OCI-M1 (cell line): ENCODE data around the gene MOB2.
A peak's percentile ranks its signal among the peaks of the same experiment; 100 is the strongest.
"Not testable (repeated sequence)": the region's sequence is repeated elsewhere in the genome, so short reads cannot be mapped to it uniquely, and the experiment has no call there.

ENCODE experiments used
- DNase-seq: peaks from one replicate; lab custom pipeline; 2025; lab: John Stamatoyannopoulos, UW

The MOB2 gene

GRCh38 chr11:1440496-1440895, 46.1 kb downstream of the MOB2 start:
- no peak for DNase-seq

- no peak for DNase-seq
These were observed 46.5 kb downstream of the MOB2 start for GRCh38 chr11:1440066-1440465.

- no peak for DNase-seq
These were observed 47.2 kb downstream of the MOB2 start for GRCh38 chr11:1439341-1439740.

- no peak for DNase-seq
These were observed 47.6 kb downstream of the MOB2 start for GRCh38 chr11:1438967-1439330.

- DNase-seq: no peak
These were observed 48.2 kb downstream of the MOB2 start for GRCh38 chr11:1438261-1438966.

- peak; percentile 6 for DNase-seq
These were observed 49.1 kb downstream of the MOB2 start for GRCh38 chr11:1437500-1437899.

- no peak for DNase-seq
These were observed 50.0 kb downstream of the MOB2 start for GRCh38 chr11:1436468-1437039.

GRCh38 chr11:1435820-1436467, 50.6 kb downstream of the MOB2 start:
- no peak for DNase-seq

- DNase-seq: not testable (repeated sequence)
These were observed 51.1 kb downstream of the MOB2 start for GRCh38 chr11:1435479-1435819.

- no peak for DNase-seq
These were observed 52.5 kb downstream of the MOB2 start for GRCh38 chr11:1433977-1434640.

- no peak for DNase-seq
These were observed 53.0 kb downstream of the MOB2 start for GRCh38 chr11:1433568-1433967.

- no peak for DNase-seq
These were observed 57.7 kb downstream of the MOB2 start for GRCh38 chr11:1428762-1429316.

GRCh38 chr11:1425439-1425838, 61.1 kb downstream of the MOB2 start:
- DNase-seq: no peak

- DNase-seq: no peak
These were observed 61.6 kb downstream of the MOB2 start for GRCh38 chr11:1425006-1425405.

- DNase-seq: not testable (repeated sequence)
These were observed 63.2 kb downstream of the MOB2 start for GRCh38 chr11:1423406-1423805.

- DNase-seq: no peak
These were observed 63.6 kb downstream of the MOB2 start for GRCh38 chr11:1422981-1423380.

GRCh38 chr11:1422481-1422880, 64.1 kb downstream of the MOB2 start:
- DNase-seq: no peak

GRCh38 chr11:1421291-1421690, 65.3 kb downstream of the MOB2 start:
- no peak for DNase-seq

GRCh38 chr11:1419811-1420210, 66.8 kb downstream of the MOB2 start:
- no peak for DNase-seq
